Muscle layer of colon (tissue), 2 donors: ENCODE results near the gene RNF8.
"Not testable (repeated sequence)": the region's sequence is repeated elsewhere in the genome, so short reads cannot be mapped to it uniquely, and the experiment has no call there.

Source experiments
- H3K27ac ChIP-seq: one replicate; pipeline ENCODE4 v1.7.0; 2013; ENCODE audit warnings: low read depth, mild to moderate bottlenecking, low read length, moderate library complexity
- H3K27me3 ChIP-seq, 2 donors: one replicate each; pipeline ENCODE4 v1.7.0; 2013; ENCODE audit warnings: low read length in 2 of 2, mild to moderate bottlenecking in 2 of 2; ENCODE audit not compliant: insufficient read depth in 2 of 2, control insufficient read depth in 1 of 2
- H3K36me3 ChIP-seq: one replicate; pipeline ENCODE4 v1.7.0; 2013; ENCODE audit warnings: mild to moderate bottlenecking, low read length; ENCODE audit not compliant: insufficient read depth
- H3K4me1 ChIP-seq: one replicate; pipeline ENCODE4 v1.7.0; 2013; ENCODE audit warnings: mild to moderate bottlenecking, low read length; ENCODE audit not compliant: insufficient read depth
- H3K4me3 ChIP-seq, 2 donors: one replicate each; pipeline ENCODE4 v1.7.0; 2013; ENCODE audit warnings: low read length in 2 of 2, low read depth in 1 of 2, mild to moderate bottlenecking in 1 of 2, moderate library complexity in 1 of 2
- H3K9ac ChIP-seq: one replicate; pipeline ENCODE4 v1.7.0; 2013; ENCODE audit warnings: low read length
- H3K9me3 ChIP-seq: one replicate; pipeline ENCODE4 v1.7.0; 2013; ENCODE audit warnings: mild to moderate bottlenecking, low read length
- donor health status: abdominal sarcoma.
- donor health status: Adenocarcinoma of cecum.

The RNF8 gene

GRCh38 chr6:37438930-37439329, 85.1 kb downstream of the RNF8 start:
- Histone ChIP-seq H3K27ac (no peak overlapping the region), H3K36me3 (peaks cover 37% of the 10 kb centered on the region), H3K27me3 (no peaks in the 10 kb centered on the region), H3K4me3 (no peak overlapping the region), H3K9ac (no peak overlapping the region), H3K9me3 (no peaks in the 10 kb centered on the region), H3K4me1 (peaks cover 34% of the 10 kb centered on the region)

GRCh38 chr6:37441651-37442050, 87.9 kb downstream of the RNF8 start:
- Histone ChIP-seq H3K4me1 (peaks cover 18% of the 10 kb centered on the region), H3K27ac (no peak overlapping the region), H3K36me3 (peaks cover 48% of the 10 kb centered on the region), H3K27me3 (no peaks in the 10 kb centered on the region), H3K9me3 (no peaks in the 10 kb centered on the region), H3K4me3 (no peak overlapping the region), H3K9ac (no peak overlapping the region)

- Histone ChIP-seq H3K4me3 (peak overlapping the region in 1 of 2 donors; percentile 50), H3K36me3 (peaks cover 48% of the 10 kb centered on the region), H3K4me1 (peaks cover 18% of the 10 kb centered on the region), H3K9ac (peak overlapping the region; percentile 16), H3K9me3 (no peaks in the 10 kb centered on the region), H3K27me3 (no peaks in the 10 kb centered on the region), H3K27ac (peak overlapping the region; percentile 73)
Observed at GRCh38 chr6:37442416-37443215, 88.8 kb downstream of the RNF8 start.

GRCh38 chr6:37443216-37443542, 89.4 kb downstream of the RNF8 start:
- Histone ChIP-seq H3K36me3 (peaks cover 43% of the 10 kb centered on the region), H3K4me1 (peaks cover 18% of the 10 kb centered on the region), H3K27ac (peak overlapping the region; percentile 33), H3K4me3 (peak overlapping the region in 1 of 2 donors; percentile 19)
- not testable (repeated sequence) for H3K9me3 ChIP-seq, H3K27me3 ChIP-seq, H3K9ac ChIP-seq
